Measurements from ENCODE around the gene FAM98B. TPM values are rescaled to one million over a fixed set of nuclear protein-coding genes. Genes with fewer than 3 reads are reported as not detected.
A peak's percentile ranks its signal among the peaks of the same experiment; 100 is the strongest.

FAM98B gene
- total and polyA plus RNA-seq, 9 of the 15 experiments (the other 6 are each of a cell fraction or from before 2014, with no cell fraction given) = 3.1 to 42.0 (median 9.4) TPM

GRCh38 chr15:38438031-38438986, 15.6 kb upstream of the FAM98B start:
- Histone ChIP-seq H3K9ac (ENCODE audit: insufficient read depth in 1 of 2, low read depth in 2 of 2, low read length in 2 of 2) (peak overlapping the region in 1 of 2 experiments; percentile 41; a peak in 1 of 4 replicates), H3K27me3 (ENCODE audit: control insufficient read depth in 2 of 2, insufficient read depth in 2 of 2, low read length in 2 of 2) (no peaks in the 10 kb centered on the region), H3K9me1 (ENCODE audit: control insufficient read depth, insufficient read depth, low read length) (no peaks in the 10 kb centered on the region), H3K4me2 (ENCODE audit: insufficient read depth, low read length) (peak overlapping the region; percentile 28; the same call in 1 of the 2 replicates), H3K36me3 (ENCODE audit: control insufficient read depth, insufficient read depth, low read length) (no peaks in the 10 kb centered on the region), H3K4me3 (no peak overlapping the region), H3K4me1 (replicated peaks in 1 of 2; ENCODE audit: control insufficient read depth in 2 of 2, insufficient read depth in 2 of 2, low read length in 2 of 2) (peaks cover 4 to 12% of the 10 kb centered on the region in 2 experiments; a peak in 3 of 5 replicates), H2AFZ (ENCODE audit: low read depth, low read length) (peak overlapping the region; percentile 71), H3K79me2 (ENCODE audit: control insufficient read depth, insufficient read depth, low read length) (no peaks in the 10 kb centered on the region), H4K20me1 (replicated peaks; ENCODE audit: control insufficient read depth, insufficient read depth, low read length) (no peaks in the 10 kb centered on the region), H3K9me3 (replicated peaks; ENCODE audit: control insufficient read depth, insufficient read depth, low read depth, low read length) (0 out of 2 replicates have a peak, but pooled peaks cover 2% of the 10 kb centered on the region), H3K27ac (ENCODE audit: extremely low read depth, low read depth, low read length) (peak overlapping the region; percentile 56)
- POLR2A ChIA-PET = interaction anchor here (0.6 to 1.4 kb wide), 3 partner anchors 10 to 122 kb away, joined by 3 to 4 read pairs (median 3); no protein-coding TSS in a partner anchor
- DNase-seq (ENCODE audit: extremely low read depth in 1 of 4, low spot score in 3 of 4) (peak in 2 of 4 experiments; percentile 27 to 68), ATAC-seq (peak; percentile 71), FAIRE-seq (peak; percentile 78)
- CTCF ChIA-PET (ENCODE audit: low intra/inter-chr PET ratio) = interaction anchor here (0.6 kb wide), 1 partner anchor 1141 kb away, joined by 3 read pairs; no protein-coding TSS in a partner anchor
- in situ Hi-C loops (cut with MboI) = no loop called here
- no TSS peak for BruUV-seq (replicated peaks)
- WGBS (ENCODE audit: insufficient coverage, low coverage, missing lambda C conversion rate) = 0% methylated on average over 2 of the region's 2 CpGs
- intact Hi-C loops (cut with micrococcal nuclease) = loop anchor here (5.0 kb wide), 2 partner anchors 186 to 244 kb away; partner anchors contain the start of gene SPRED1
- TF ChIP-seq NRF1 (conservative IDR thresholded peaks at IDR 0.05 in 1 of 2, IDR thresholded peaks at IDR 0.05 in 1 of 2) (no peak), ASH1L (IDR thresholded peaks at IDR 0.05; ENCODE audit: borderline replicate concordance, low read depth, partially characterized antibody) (no peak), KAT7 (CRISPR knock-in tag; IDR thresholded peaks at IDR 0.05; ENCODE audit: borderline replicate concordance) (no peak), HNRNPK (IDR thresholded peaks at IDR 0.05; ENCODE audit: low read depth, low read length, poor library complexity, severe bottlenecking) (no peak), DMBX1 (CRISPR knock-in tag; IDR thresholded peaks at IDR 0.05; ENCODE audit: borderline replicate concordance) (no peak), THAP7 (CRISPR knock-in tag; IDR thresholded peaks at IDR 0.05) (no peak), GTF2A2 (tag; IDR thresholded peaks at IDR 0.05) (no peak), FOSL1 (tag; conservative IDR thresholded peaks at IDR 0.05) (peak; percentile 69), TBL1XR1 (IDR thresholded peaks at IDR 0.05; ENCODE audit: low read length in 2 of 2) (no peak), PBX2 (CRISPR knock-in tag; IDR thresholded peaks at IDR 0.05; ENCODE audit: low read depth) (no peak), PBX2 (tag; conservative IDR thresholded peaks at IDR 0.05; ENCODE audit: low read depth) (peak; percentile 94), FOXK2 (conservative IDR thresholded peaks at IDR 0.05 in 1 of 2, IDR thresholded peaks at IDR 0.05 in 1 of 2; ENCODE audit: low read depth in 2 of 2) (peak; percentile 94 to 95), ELK1 (CRISPR knock-in tag; IDR thresholded peaks at IDR 0.05) (no peak), SAFB (IDR thresholded peaks at IDR 0.05; ENCODE audit: borderline replicate concordance, low read depth, low read length) (no peak)
